Limb (tissue), 2 donors: Measurements from ENCODE around the gene TMEM214.

Source experiments
- DNase-seq, 2 donors: peaks; one replicate each; pipeline ENCODE4 v3.0.0-alpha.2; 2016; ENCODE audit errors: extremely low spot score in 2 of 2

TMEM214 gene

DNA sequence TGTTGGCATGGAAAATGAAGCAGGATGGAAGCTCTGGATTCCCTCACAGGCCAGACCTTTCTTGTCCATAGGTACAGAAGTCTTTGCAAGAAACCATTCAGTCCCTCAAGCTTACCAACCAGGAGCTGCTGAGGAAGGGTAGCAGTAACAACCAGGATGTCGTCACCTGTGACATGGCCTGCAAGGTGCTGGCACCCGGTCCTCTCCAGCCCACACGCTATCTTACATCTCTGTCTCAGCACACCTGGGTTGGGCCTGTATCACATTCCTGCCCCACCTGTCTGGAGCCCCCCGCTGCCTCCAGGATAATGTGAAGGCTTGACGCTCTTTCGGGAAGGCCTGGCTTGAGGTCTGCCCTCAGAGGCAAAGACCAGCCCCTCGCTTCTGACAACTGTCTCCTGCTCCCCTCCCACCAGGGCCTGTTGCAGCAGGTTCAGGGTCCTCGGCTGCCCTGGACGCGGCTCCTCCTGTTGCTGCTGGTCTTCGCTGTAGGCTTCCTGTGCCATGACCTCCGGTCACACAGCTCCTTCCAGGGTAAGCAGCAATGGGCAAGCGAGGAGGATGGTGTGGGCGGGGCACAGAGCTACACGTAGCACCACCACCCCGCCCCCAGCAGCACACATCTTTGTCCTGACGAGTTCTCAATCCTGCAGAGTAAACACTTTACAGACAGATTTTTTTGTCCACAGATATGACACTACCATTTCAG, 6.0 kb downstream of the TMEM214 start:
- DNase-seq = no peak

DNA sequence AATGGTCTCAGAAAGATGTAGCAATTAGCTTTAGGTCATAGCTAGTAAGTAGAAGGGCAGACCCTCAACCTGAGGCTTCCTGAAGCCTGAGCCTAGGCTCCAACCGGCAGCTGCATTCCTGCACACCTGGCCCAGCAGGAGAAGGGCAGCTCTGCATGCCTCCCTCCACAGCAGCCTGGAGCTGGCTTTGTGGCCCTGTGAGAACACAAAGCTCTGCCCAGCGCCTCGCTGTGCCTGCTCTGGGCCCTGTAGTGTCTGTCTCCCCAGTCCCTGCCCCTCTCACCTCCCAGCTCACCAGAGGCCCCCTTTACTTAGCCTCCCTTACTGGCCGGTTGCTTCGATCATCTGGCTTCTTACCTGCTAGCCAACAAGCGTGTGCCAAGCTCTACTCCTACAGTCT, 6.7 kb downstream of the TMEM214 start:
- no peak for DNase-seq

DNA sequence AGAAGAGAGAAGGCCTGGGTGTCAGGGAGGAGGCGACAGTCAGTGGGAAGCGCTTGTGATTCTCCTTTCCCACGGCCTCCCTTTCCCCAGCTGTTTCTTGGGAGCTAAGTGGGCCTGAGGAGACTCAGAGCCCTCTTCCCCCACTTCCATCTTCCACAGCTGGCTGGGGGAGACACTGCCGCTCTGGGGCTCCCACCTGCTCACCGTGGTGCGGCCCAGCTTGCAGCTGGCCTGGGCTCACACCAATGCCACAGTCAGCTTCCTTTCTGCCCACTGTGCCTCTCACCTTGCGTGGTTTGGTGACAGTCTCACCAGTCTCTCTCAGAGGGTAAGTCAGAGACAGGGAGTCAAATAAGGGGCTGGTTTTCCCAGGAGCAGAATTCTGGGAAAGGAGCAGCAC, 7.1 kb downstream of the TMEM214 start:
- DNase-seq = no peak

DNA sequence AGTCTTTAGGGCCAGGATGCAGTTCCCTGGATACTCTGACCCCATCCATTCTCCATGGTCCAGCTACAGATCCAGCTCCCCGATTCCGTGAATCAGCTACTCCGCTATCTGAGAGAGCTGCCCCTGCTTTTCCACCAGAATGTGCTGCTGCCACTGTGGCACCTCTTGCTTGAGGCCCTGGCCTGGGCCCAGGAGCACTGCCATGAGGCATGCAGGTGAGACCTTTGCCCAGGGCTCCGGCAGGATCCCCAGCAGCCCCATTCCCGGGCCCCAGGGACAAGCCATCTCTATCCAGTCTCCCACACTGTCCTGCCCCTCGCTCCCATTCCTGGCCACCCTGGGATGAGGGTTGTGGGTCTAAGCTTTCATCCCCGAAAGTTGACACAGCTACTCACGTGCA, 7.5 kb downstream of the TMEM214 start:
- no peak for DNase-seq

- DNase-seq = no peak
These were observed 9.0 kb downstream of the TMEM214 start for GRCh38 chr2:27041752-27042151.

GRCh38 chr2:27042159-27042661, 9.4 kb downstream of the TMEM214 start:
- DNase-seq = no peak

- DNase-seq = no peak
These were observed 10.3 kb downstream of the TMEM214 start for GRCh38 chr2:27042985-27043634.

GRCh38 chr2:27049422-27050280, 16.9 kb downstream of the TMEM214 start:
- no peak for DNase-seq

GRCh38 chr2:27050281-27050995, 17.7 kb downstream of the TMEM214 start:
- DNase-seq = peak in 1 of 2 donors; percentile 98

GRCh38 chr2:27050996-27051901, 18.5 kb downstream of the TMEM214 start, which contains the start of gene AGBL5:
Gene AGBL5 (plus strand): TSS chr2:27051668. CDS start chr2:27052959, 1,291 bp downstream.
- DNase-seq = peak; percentile 93 to 98

GRCh38 chr2:27051902-27052645, 19.3 kb downstream of the TMEM214 start:
- no peak for DNase-seq

- DNase-seq = no peak
These were observed 20.6 kb downstream of the TMEM214 start for GRCh38 chr2:27053321-27053720.

- DNase-seq = no peak
These were observed 21.0 kb downstream of the TMEM214 start for GRCh38 chr2:27053776-27054175.

DNA sequence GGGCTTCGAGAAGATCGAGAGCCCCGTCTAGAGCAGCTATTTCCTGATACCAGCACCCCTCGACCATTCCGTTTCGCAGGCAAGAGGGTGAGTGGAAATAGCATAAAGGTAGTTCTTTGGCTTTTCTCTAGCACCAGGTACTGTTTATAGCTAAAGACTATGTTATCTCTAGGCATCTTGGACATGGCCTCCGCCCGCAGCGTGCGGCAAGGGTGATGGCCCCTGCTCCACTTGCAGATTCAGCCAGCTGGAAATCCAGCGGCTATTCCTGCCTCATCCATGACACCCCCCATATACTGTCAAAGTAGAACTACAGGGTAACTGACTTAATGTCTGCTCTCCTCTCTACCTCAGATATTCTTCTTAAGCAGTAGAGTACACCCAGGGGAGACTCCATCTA, 22.0 kb downstream of the TMEM214 start:
- DNase-seq = no peak

GRCh38 chr2:27057184-27057583, 24.4 kb downstream of the TMEM214 start:
- DNase-seq = no peak

- DNase-seq = no peak
These were observed 25.4 kb downstream of the TMEM214 start for GRCh38 chr2:27058210-27058609.

DNA sequence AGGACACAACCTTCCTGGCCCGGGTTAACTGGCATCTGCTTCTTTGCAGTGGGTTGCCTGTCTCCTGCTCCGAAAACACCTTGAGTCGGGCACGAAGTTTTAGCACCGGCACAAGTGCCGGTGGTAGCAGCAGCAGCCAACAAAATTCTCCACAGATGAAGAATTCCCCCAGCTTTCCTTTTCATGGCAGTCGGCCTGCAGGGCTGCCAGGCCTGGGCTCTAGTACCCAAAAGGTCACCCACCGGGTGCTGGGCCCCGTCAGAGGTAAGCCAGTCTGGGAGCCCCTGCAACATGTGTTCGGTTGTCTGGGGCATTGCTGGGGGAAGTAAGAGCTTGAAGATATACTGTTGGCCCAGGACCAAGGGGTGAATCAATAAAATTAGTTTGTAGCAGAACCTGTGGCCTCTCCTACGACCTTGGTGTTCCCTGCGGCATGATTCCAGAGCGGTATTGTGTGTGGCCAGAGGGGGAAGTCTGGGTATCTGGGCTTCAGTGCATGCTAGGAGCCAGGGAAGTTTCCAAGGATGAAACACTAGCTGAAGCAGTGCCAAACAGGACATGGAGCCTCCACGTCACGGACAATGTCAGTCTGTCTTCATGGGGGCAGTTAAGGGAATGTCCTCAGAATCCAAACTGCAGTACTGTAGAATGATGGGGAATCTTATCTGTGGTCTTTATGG, 26.5 kb downstream of the TMEM214 start:
- DNase-seq = no peak

DNA sequence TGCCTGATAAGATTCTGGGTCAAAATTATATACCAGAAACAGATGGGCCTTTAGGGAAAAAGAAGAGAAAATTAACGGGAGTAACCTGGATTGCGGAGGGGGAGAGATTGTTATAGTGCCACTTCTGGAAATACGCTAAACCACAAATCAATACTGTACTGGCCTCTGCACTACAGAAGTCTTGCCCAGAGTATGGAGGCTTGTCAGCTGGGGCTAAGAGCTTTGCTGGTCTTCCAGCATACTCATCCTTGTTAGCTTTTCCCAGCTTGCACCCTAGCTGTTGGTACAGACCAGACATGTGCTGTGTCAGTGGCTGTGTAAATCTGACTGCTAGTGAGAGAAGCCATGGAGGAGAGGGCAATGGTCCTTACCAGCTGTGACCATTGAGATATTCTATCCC, 27.6 kb downstream of the TMEM214 start:
- no peak for DNase-seq

DNA sequence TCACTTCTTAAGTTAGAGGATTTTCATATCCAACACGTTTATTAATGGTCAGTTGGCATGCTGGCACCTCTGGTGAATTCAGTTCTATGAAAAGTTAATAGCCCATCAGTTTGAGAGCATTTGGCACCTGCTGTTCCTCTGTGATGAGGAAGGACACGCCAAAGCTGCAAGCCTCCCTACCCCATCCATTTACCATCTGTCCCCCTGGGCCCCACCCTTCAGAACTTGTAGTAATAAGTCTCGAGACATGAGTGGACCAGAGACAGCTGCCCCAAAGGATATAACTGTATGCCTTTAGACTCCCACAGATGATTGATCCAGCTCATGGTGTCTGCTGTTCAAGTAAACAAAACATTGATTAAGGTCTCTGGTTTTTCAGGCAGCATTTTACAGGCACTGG, 32.4 kb downstream of the TMEM214 start:
- DNase-seq = no peak
